DND-41 (cell line): ENCODE data around the gene AHSA1.

Experiments
- ATAC-seq: fragments of 200-7000 bp; cut with Tn5 transposase; 3 replicates; pipeline ENCODE4 v1.9.1; 2021; ENCODE audit warnings: low read depth; ENCODE audit not compliant: insufficient read depth
- DNase-seq: peaks from one replicate; pipeline ENCODE4 v3.0.0-alpha.2; 2020
- H2AFZ ChIP-seq: 2 replicates; pipeline ENCODE4 v1.6.0; 2012; ENCODE audit warnings: low read depth, low read length
- H3K27ac ChIP-seq: 2 replicates; pipeline ENCODE4 v1.5.1; 2012; ENCODE audit warnings: low read length, inconsistent platforms
- H3K27me3 ChIP-seq: fragments of 200-600 bp; sonication (generic); 2 replicates; pipeline ENCODE4 v1.6.0; 2012; ENCODE audit warnings: low read length, mild to moderate bottlenecking, inconsistent platforms; ENCODE audit not compliant: insufficient read depth, poor library complexity
- H3K36me3 ChIP-seq: 2 replicates; pipeline ENCODE4 v1.5.1; 2012; ENCODE audit warnings: low read length, inconsistent platforms; ENCODE audit not compliant: insufficient read depth
- H3K4me1 ChIP-seq: 2 replicates; pipeline ENCODE4 v1.5.1; 2012; ENCODE audit warnings: mild to moderate bottlenecking, low read length; ENCODE audit not compliant: insufficient read depth
- H3K4me2 ChIP-seq: 2 replicates; pipeline ENCODE4 v1.6.0; 2012; ENCODE audit warnings: mild to moderate bottlenecking, moderate library complexity, low read length, inconsistent platforms; ENCODE audit not compliant: insufficient read depth
- H3K4me3 ChIP-seq, 2 experiments: fragments of 200-600 bp in 1 of 2; shearing (Covaris generic) in 1 of 2; 2 replicates each; pipeline ENCODE4 v1.5.1; 2012 to 2016; ENCODE audit warnings: inconsistent platforms in 2 of 2, low read length in 2 of 2, mild to moderate bottlenecking in 2 of 2, low read depth in 1 of 2, moderate library complexity in 1 of 2
- H3K79me2 ChIP-seq: 2 replicates; pipeline ENCODE4 v1.6.0; 2012; ENCODE audit warnings: low read length, inconsistent platforms; ENCODE audit not compliant: insufficient read depth
- H3K9ac ChIP-seq: 2 replicates; pipeline ENCODE4 v1.6.0; 2012; ENCODE audit warnings: low read depth, mild to moderate bottlenecking, inconsistent platforms, low read length, moderate library complexity
- H3K9me3 ChIP-seq: 2 replicates; pipeline ENCODE4 v1.5.1; 2012; ENCODE audit warnings: low read length, moderate library complexity, mild to moderate bottlenecking, inconsistent platforms; ENCODE audit not compliant: insufficient read depth, severe bottlenecking
- H4K20me1 ChIP-seq: 2 replicates; pipeline ENCODE4 v1.6.0; 2012; ENCODE audit warnings: low read length; ENCODE audit not compliant: insufficient read depth
- EZH2 ChIP-seq: IDR thresholded peaks from 3 replicates; pipeline ENCODE4 v1.6.1; 2012; ENCODE audit warnings: borderline replicate concordance, low read depth, mild to moderate bottlenecking, moderate library complexity, low read length, inconsistent platforms; ENCODE audit not compliant: severe bottlenecking
- TF ChIP-seq, protein P1 (sequence below): IDR thresholded peaks from 2 replicates; pipeline ENCODE4 v1.5.1; 2012; ENCODE audit warnings: borderline replicate concordance, low read length, moderate library complexity, mild to moderate bottlenecking; ENCODE audit not compliant: poor library complexity, severe bottlenecking; ENCODE audit errors: extremely low read depth

AHSA1 gene

DNA sequence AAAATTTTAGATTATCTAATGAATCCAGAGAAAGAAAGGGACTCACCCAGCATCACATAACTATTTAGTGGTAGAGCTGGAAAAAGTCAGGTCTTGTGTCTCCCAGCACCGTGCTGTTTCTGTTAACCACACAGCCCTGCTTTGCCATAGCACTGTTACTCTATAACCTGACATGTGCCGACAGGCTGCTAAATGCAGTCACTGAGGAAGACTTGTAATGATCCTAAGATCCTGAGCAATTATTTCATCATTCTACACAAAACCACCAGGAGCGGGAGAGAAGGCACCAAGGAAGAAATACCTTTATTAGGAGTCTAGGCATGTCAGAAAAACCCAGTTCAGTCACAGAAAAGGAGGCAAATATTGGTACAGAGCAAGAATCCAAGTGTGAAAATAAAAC is 31.5 kb upstream of the AHSA1 start:
- Histone ChIP-seq H3K79me2 (no peaks in the 10 kb centered on the region), H3K4me1 (no peaks in the 10 kb centered on the region), H3K4me3 (no peak overlapping the region), H3K27ac (no peak overlapping the region), H4K20me1 (no peaks in the 10 kb centered on the region), H2AFZ (no peak overlapping the region), H3K9me3 (no peaks in the 10 kb centered on the region), H3K36me3 (peaks cover 74% of the 10 kb centered on the region), H3K4me2 (no peak overlapping the region), H3K27me3 (no peaks in the 10 kb centered on the region), H3K9ac (no peak overlapping the region)
- TF ChIP-seq, protein P1, sequence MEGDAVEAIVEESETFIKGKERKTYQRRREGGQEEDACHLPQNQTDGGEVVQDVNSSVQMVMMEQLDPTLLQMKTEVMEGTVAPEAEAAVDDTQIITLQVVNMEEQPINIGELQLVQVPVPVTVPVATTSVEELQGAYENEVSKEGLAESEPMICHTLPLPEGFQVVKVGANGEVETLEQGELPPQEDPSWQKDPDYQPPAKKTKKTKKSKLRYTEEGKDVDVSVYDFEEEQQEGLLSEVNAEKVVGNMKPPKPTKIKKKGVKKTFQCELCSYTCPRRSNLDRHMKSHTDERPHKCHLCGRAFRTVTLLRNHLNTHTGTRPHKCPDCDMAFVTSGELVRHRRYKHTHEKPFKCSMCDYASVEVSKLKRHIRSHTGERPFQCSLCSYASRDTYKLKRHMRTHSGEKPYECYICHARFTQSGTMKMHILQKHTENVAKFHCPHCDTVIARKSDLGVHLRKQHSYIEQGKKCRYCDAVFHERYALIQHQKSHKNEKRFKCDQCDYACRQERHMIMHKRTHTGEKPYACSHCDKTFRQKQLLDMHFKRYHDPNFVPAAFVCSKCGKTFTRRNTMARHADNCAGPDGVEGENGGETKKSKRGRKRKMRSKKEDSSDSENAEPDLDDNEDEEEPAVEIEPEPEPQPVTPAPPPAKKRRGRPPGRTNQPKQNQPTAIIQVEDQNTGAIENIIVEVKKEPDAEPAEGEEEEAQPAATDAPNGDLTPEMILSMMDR = no peak
- no peak for TF ChIP-seq EZH2
- ATAC-seq (no peak), DNase-seq (no peak)

DNA sequence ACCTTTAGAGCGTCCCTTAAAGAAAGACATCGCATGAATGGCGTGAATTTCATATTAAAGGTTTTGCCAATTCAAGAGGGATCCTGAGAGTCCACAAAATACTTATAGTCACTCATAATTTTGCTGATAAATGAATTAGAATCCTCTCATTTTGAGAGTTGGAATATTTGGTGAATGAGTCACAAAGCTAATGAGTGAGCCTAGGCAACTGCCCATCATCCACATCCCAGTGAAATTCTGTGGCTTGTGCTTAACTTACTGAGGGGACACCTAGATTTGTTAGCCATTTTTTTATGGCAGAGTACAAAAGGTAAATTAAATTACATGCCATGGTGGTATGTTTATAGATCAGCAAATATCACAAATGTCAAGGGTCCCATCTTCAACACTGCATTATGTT is 21.9 kb upstream of the AHSA1 start:
- H3K4me2 ChIP-seq = no peak overlapping the region
- no peaks in the 10 kb centered on the region for H3K4me1 ChIP-seq
- H3K27me3 ChIP-seq = no peaks in the 10 kb centered on the region
- H4K20me1 ChIP-seq = no peaks in the 10 kb centered on the region
- no peaks in the 10 kb centered on the region for H3K79me2 ChIP-seq
- TF ChIP-seq EZH2 = no peak
- TF ChIP-seq, protein P1 = no peak
- no peak overlapping the region for H2AFZ ChIP-seq
- H3K27ac ChIP-seq = no peak overlapping the region
- ATAC-seq (no peak), DNase-seq (no peak)
- no peaks in the 10 kb centered on the region for H3K9me3 ChIP-seq
- H3K9ac ChIP-seq = no peak overlapping the region
- no peak overlapping the region for H3K4me3 ChIP-seq
- peaks cover 55% of the 10 kb centered on the region for H3K36me3 ChIP-seq

GRCh38 chr14:77438596-77438995 is 19.3 kb upstream of the AHSA1 start:
- no peaks in the 10 kb centered on the region for H3K79me2 ChIP-seq
- no peak for ATAC-seq

More at GRCh38 chr14:77438596-77438995, 19.3 kb upstream of the AHSA1 start:
- H3K9ac ChIP-seq = no peak overlapping the region
- no peaks in the 10 kb centered on the region for H3K9me3 ChIP-seq
- peaks cover 63% of the 10 kb centered on the region for H3K36me3 ChIP-seq
- no peak overlapping the region for H3K4me3 ChIP-seq
- no peak overlapping the region for H2AFZ ChIP-seq
- H3K4me2 ChIP-seq = no peak overlapping the region
- no peak for DNase-seq
- H3K27ac ChIP-seq = no peak overlapping the region
- no peaks in the 10 kb centered on the region for H4K20me1 ChIP-seq
- TF ChIP-seq EZH2 = no peak
- TF ChIP-seq, protein P1 = no peak
- H3K4me1 ChIP-seq = no peaks in the 10 kb centered on the region
- no peaks in the 10 kb centered on the region for H3K27me3 ChIP-seq
